ENCODE measurements around the gene FTO.

FTO gene

DNA sequence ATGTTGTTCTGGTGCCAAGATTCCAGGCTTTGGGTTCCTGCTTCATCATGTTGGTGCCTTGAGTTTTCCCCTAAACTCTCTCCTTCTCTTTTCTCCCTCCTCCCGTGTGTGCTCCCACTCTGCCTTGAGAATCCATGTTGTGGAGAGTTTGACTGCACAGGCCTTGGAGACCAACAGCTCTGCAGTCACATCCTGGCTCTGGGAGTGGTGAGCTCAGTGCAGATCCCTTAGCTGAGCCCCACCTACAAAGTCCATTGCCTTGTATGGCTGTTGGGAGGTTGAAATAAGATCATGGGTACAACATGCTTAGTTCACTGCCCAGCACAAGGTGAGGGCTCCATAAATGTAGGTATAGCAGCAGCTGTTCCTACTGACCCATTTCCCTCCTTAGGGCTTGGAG is 496.8 kb downstream of the FTO start:
- H3F3A ChIP-seq (ENCODE audit: insufficient read depth, low read length): no peaks in the 10 kb centered on the region
- no peak for TF ChIP-seq EZH2 (optimal IDR thresholded peaks at IDR 0.05; ENCODE audit: low read depth, low read length)
- TF ChIP-seq EZH2phosphoT487 (IDR thresholded peaks at IDR 0.05; ENCODE audit: low read length): no peak
- TF ChIP-seq, protein P1, sequence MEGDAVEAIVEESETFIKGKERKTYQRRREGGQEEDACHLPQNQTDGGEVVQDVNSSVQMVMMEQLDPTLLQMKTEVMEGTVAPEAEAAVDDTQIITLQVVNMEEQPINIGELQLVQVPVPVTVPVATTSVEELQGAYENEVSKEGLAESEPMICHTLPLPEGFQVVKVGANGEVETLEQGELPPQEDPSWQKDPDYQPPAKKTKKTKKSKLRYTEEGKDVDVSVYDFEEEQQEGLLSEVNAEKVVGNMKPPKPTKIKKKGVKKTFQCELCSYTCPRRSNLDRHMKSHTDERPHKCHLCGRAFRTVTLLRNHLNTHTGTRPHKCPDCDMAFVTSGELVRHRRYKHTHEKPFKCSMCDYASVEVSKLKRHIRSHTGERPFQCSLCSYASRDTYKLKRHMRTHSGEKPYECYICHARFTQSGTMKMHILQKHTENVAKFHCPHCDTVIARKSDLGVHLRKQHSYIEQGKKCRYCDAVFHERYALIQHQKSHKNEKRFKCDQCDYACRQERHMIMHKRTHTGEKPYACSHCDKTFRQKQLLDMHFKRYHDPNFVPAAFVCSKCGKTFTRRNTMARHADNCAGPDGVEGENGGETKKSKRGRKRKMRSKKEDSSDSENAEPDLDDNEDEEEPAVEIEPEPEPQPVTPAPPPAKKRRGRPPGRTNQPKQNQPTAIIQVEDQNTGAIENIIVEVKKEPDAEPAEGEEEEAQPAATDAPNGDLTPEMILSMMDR (IDR thresholded peaks at IDR 0.05; ENCODE audit: low read length): no peak
- H3K36me3 ChIP-seq (replicated peaks; ENCODE audit: insufficient read depth, low read length): no peaks in the 10 kb centered on the region
- no peak overlapping the region for H2AFZ ChIP-seq (ENCODE audit: low read length)
- no peak overlapping the region for H3K27ac ChIP-seq (ENCODE audit: low read length)
- H3K79me2 ChIP-seq (ENCODE audit: low read length): no peaks in the 10 kb centered on the region
- DNase-seq: no peak
- H4K20me1 ChIP-seq (ENCODE audit: insufficient read depth, low read length): no peaks in the 10 kb centered on the region
- no peaks in the 10 kb centered on the region for H3K27me3 ChIP-seq (replicated peaks; ENCODE audit: insufficient read depth, low read length)
- no peak overlapping the region for H3K9ac ChIP-seq (ENCODE audit: low read length)
- H3K9me3 ChIP-seq (replicated peaks; ENCODE audit: insufficient read depth, low read length): no peaks in the 10 kb centered on the region
- no peaks in the 10 kb centered on the region for H3K9me2 ChIP-seq (replicated peaks; ENCODE audit: insufficient read depth, low read length)
- H3K4me3 ChIP-seq (ENCODE audit: low read length): no peak overlapping the region
- no peaks in the 10 kb centered on the region for H3K4me1 ChIP-seq (ENCODE audit: low read length)
- no peak overlapping the region for H3K4me2 ChIP-seq (ENCODE audit: low read depth, low read length)

DNA sequence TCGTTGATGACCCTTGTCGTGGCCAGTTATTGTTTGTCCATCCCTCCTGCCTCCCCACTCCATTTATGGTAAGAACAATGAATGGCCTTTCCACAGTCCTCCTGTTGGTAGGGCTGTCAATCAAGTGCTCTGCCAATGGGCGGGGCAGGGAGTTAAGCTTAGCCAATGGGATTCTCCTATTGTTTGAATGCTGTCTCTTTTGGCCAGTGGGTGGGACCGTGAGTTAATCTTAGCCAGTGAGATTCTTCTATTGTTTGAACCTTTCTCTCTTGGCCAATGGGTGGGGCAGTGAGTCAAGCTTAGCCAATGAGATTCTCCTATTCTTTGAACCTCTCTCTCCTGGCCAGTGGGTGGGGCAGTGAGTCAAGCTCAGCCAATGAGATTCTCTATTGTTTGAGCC is 497.2 kb downstream of the FTO start:
- no peak for DNase-seq
- H3K27me3 ChIP-seq (replicated peaks; ENCODE audit: insufficient read depth, low read length): no peaks in the 10 kb centered on the region
- H3K27ac ChIP-seq (ENCODE audit: low read length): no peak overlapping the region
- no peaks in the 10 kb centered on the region for H4K20me1 ChIP-seq (ENCODE audit: insufficient read depth, low read length)
- H3F3A ChIP-seq (ENCODE audit: insufficient read depth, low read length): no peaks in the 10 kb centered on the region
- TF ChIP-seq EZH2 (optimal IDR thresholded peaks at IDR 0.05; ENCODE audit: low read depth, low read length) (no peak), EZH2phosphoT487 (IDR thresholded peaks at IDR 0.05; ENCODE audit: low read length) (no peak)
- TF ChIP-seq, protein P1 (IDR thresholded peaks at IDR 0.05; ENCODE audit: low read length): no peak
- H3K79me2 ChIP-seq (ENCODE audit: low read length): no peaks in the 10 kb centered on the region
- no peaks in the 10 kb centered on the region for H3K9me3 ChIP-seq (replicated peaks; ENCODE audit: insufficient read depth, low read length)
- H3K4me2 ChIP-seq (ENCODE audit: low read depth, low read length): no peak overlapping the region
- no peak overlapping the region for H2AFZ ChIP-seq (ENCODE audit: low read length)
- H3K9me2 ChIP-seq (replicated peaks; ENCODE audit: insufficient read depth, low read length): no peaks in the 10 kb centered on the region
- H3K9ac ChIP-seq (ENCODE audit: low read length): no peak overlapping the region
- H3K4me3 ChIP-seq (ENCODE audit: low read length): no peak overlapping the region
- no peaks in the 10 kb centered on the region for H3K4me1 ChIP-seq (ENCODE audit: low read length)
- H3K36me3 ChIP-seq (replicated peaks; ENCODE audit: insufficient read depth, low read length): no peaks in the 10 kb centered on the region
